DLD1 (cell line): ENCODE measurements around the gene PPARG.
"Not testable (repeated sequence)": the region's sequence is repeated elsewhere in the genome, so short reads cannot be mapped to it uniquely, and the experiment has no call there.

ENCODE experiments used
- in situ Hi-C: cut with HindIII; loops from 2 replicates; pipeline ENCODE4 v1.10.0; 2017; ENCODE audit warnings: low sequenced_read_pairs

PPARG gene

GRCh38 chr3:12278566-12278965 is 10.3 kb upstream of the PPARG start:
- in situ Hi-C loops = no loop called here

- in situ Hi-C loops = no loop called here
These were observed 9.1 kb upstream of the PPARG start for GRCh38 chr3:12279591-12280326.

- in situ Hi-C loops = no loop called here
These were observed 8.5 kb upstream of the PPARG start for GRCh38 chr3:12280357-12280806.

GRCh38 chr3:12284591-12284990 is 4.3 kb upstream of the PPARG start:
- in situ Hi-C loops = no loop called here

- in situ Hi-C loops = no loop called here
These were observed 3.8 kb upstream of the PPARG start for GRCh38 chr3:12285003-12285555.

- in situ Hi-C loops = not testable (repeated sequence)
These were observed 3.1 kb upstream of the PPARG start for GRCh38 chr3:12285779-12286178.

GRCh38 chr3:12286504-12286903 is 2.4 kb upstream of the PPARG start:
- in situ Hi-C loops = no loop called here

- in situ Hi-C loops = no loop called here
These were observed 1.7 kb upstream of the PPARG start for GRCh38 chr3:12286927-12287726.

- in situ Hi-C loops = no loop called here
These were observed 1.1 kb upstream of the PPARG start for GRCh38 chr3:12287727-12288181.

- in situ Hi-C loops = no loop called here
These were observed 654 bp downstream of the PPARG start for GRCh38 chr3:12289524-12289923.

GRCh38 chr3:12292770-12293169 is 3.9 kb downstream of the PPARG start:
- in situ Hi-C loops = no loop called here

- in situ Hi-C loops = no loop called here
These were observed 6.2 kb downstream of the PPARG start for GRCh38 chr3:12294885-12295580.

GRCh38 chr3:12296511-12296910 is 7.6 kb downstream of the PPARG start:
- in situ Hi-C loops = no loop called here

- in situ Hi-C loops = no loop called here
These were observed 10.2 kb downstream of the PPARG start for GRCh38 chr3:12299026-12299425.

- in situ Hi-C loops = no loop called here
These were observed 11.3 kb downstream of the PPARG start for GRCh38 chr3:12300137-12300536.

GRCh38 chr3:12301031-12301430 is 12.2 kb downstream of the PPARG start:
- in situ Hi-C loops = no loop called here

GRCh38 chr3:12301513-12301912 is 12.6 kb downstream of the PPARG start:
- in situ Hi-C loops = no loop called here

GRCh38 chr3:12302564-12302963 is 13.7 kb downstream of the PPARG start:
- in situ Hi-C loops = no loop called here

- in situ Hi-C loops = no loop called here
These were observed 14.7 kb downstream of the PPARG start for GRCh38 chr3:12303534-12303933.

- in situ Hi-C loops = no loop called here
These were observed 15.1 kb downstream of the PPARG start for GRCh38 chr3:12303993-12304392.

GRCh38 chr3:12307136-12307535 is 18.3 kb downstream of the PPARG start:
- in situ Hi-C loops = no loop called here
